Measurements from ENCODE around the gene TFF3.

TFF3 gene

GRCh38 chr21:42290505-42290904 lies 24.7 kb downstream of the TFF3 start:
- TF ChIP-seq CTCF (conservative IDR thresholded peaks at IDR 0.05) = no peak
- H3K27ac ChIP-seq = no peak overlapping the region

GRCh38 chr21:42289926-42290325 lies 25.3 kb downstream of the TFF3 start:
- TF ChIP-seq CTCF (conservative IDR thresholded peaks at IDR 0.05) = no peak
- no peak overlapping the region for H3K27ac ChIP-seq

- no peak for TF ChIP-seq CTCF (conservative IDR thresholded peaks at IDR 0.05)
- H3K27ac ChIP-seq = no peak overlapping the region
Observed at GRCh38 chr21:42288962-42289361, 26.2 kb downstream of the TFF3 start.

- no peak for TF ChIP-seq CTCF (conservative IDR thresholded peaks at IDR 0.05)
- H3K27ac ChIP-seq = no peak overlapping the region
Observed at GRCh38 chr21:42287193-42288083, 27.8 kb downstream of the TFF3 start.

- no peak overlapping the region for H3K27ac ChIP-seq
- no peak for TF ChIP-seq CTCF (conservative IDR thresholded peaks at IDR 0.05)
Observed at GRCh38 chr21:42286416-42286815, 28.8 kb downstream of the TFF3 start.

GRCh38 chr21:42285569-42286245 lies 29.5 kb downstream of the TFF3 start:
- H3K27ac ChIP-seq = no peak overlapping the region

More at GRCh38 chr21:42285569-42286245, 29.5 kb downstream of the TFF3 start:
- TF ChIP-seq CTCF (conservative IDR thresholded peaks at IDR 0.05) = no peak
